ENCODE results near the gene SLC26A9.

The SLC26A9 gene

DNA sequence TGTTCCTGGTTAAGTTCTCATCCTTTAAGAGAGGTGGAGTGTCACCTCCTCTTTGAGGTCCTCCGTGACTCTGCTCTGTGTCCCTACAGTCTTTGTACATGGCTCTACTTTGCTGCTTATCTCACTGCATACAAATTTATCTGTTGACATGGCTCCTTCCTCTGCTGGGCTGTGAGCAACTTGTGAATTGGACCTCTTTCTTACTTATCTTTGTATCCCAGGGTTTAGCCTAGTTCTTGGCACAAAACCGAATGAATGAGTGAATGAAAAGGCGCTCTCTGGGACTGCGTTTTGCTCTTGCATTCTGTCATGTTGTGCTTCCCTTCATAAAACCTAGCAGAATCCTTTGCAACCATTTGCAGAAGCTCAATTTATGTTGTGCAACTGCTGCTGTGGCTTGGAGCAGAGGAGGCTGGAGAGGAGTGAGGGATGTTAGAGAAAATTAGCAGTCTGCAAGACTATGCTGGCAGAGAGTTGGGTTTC is 12.4 kb downstream of the SLC26A9 start:
- H3K9me3 ChIP-seq (ENCODE audit: control insufficient read depth, insufficient read depth, low read length) = no peaks in the 10 kb centered on the region
- H3K36me3 ChIP-seq (ENCODE audit: insufficient read depth, low read length) = no peaks in the 10 kb centered on the region
- H3K4me1 ChIP-seq (ENCODE audit: insufficient read depth, low read length) = peaks cover 21% of the 10 kb centered on the region
- no peak overlapping the region for H3K9ac ChIP-seq (ENCODE audit: low read depth, low read length)

DNA sequence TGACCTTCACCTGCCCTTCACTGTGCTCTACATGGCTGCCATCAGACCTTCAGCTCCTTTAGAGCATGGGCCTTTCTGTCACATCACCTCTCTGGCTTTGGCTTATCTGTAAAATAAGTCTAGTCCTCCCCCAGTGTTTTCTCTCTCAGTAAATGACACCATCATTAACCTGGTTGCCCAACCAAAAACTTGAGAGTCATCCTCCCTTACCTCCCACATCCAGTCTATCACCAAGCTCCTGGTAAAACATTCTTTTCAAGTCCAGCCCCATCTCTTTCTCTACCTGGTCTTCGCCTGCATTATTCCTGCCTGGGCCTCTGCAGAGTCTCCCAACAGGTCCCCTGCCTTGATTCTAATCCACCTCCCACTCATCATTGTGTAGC is 13.1 kb downstream of the SLC26A9 start:
- H3K9ac ChIP-seq (ENCODE audit: low read depth, low read length) = no peak overlapping the region
- no peaks in the 10 kb centered on the region for H3K9me3 ChIP-seq (ENCODE audit: control insufficient read depth, insufficient read depth, low read length)
- H3K4me1 ChIP-seq (ENCODE audit: insufficient read depth, low read length) = peaks cover 21% of the 10 kb centered on the region
- H3K36me3 ChIP-seq (ENCODE audit: insufficient read depth, low read length) = no peaks in the 10 kb centered on the region

- Histone ChIP-seq H3K4me1 (ENCODE audit: insufficient read depth, low read length) (peaks cover 21% of the 10 kb centered on the region), H3K9me3 (ENCODE audit: control insufficient read depth, insufficient read depth, low read length) (no peaks in the 10 kb centered on the region), H3K36me3 (ENCODE audit: insufficient read depth, low read length) (no peaks in the 10 kb centered on the region), H3K9ac (ENCODE audit: low read depth, low read length) (no peak overlapping the region)
Observed at GRCh38 chr1:205929496-205930194, 13.6 kb downstream of the SLC26A9 start.

GRCh38 chr1:205928317-205928716 is 14.9 kb downstream of the SLC26A9 start:
- Histone ChIP-seq H3K9ac (ENCODE audit: low read depth, low read length) (no peak overlapping the region), H3K9me3 (ENCODE audit: control insufficient read depth, insufficient read depth, low read length) (no peaks in the 10 kb centered on the region), H3K36me3 (ENCODE audit: insufficient read depth, low read length) (no peaks in the 10 kb centered on the region), H3K4me1 (ENCODE audit: insufficient read depth, low read length) (peaks cover 9% of the 10 kb centered on the region)

- H3K36me3 ChIP-seq (ENCODE audit: insufficient read depth, low read length) = no peaks in the 10 kb centered on the region
- H3K4me1 ChIP-seq (ENCODE audit: insufficient read depth, low read length) = peaks cover 2% of the 10 kb centered on the region
- H3K9me3 ChIP-seq (ENCODE audit: control insufficient read depth, insufficient read depth, low read length) = no peaks in the 10 kb centered on the region
- H3K9ac ChIP-seq (ENCODE audit: low read depth, low read length) = no peak overlapping the region
Observed at GRCh38 chr1:205927676-205928075, 15.6 kb downstream of the SLC26A9 start.

DNA sequence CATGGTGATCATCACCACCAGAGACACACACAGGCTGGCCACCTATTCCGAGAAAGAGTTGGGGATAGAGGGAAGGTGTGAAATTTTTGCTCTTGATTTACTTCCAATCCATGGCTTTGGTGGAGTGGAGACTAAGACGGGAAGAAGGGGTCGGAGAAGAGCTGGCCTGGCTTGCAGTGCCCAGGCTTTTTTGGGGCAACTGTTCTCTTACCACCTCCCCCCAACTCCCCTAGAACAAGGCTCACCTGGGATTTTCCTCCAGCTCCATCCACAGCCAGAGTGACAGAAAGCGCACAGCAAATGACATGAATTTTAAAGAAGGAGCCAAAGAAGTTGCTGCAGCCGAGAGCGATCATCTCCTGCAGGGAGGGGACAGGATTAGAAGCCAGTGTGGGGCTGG is 16.0 kb downstream of the SLC26A9 start:
- Histone ChIP-seq H3K36me3 (ENCODE audit: insufficient read depth, low read length) (no peaks in the 10 kb centered on the region), H3K9me3 (ENCODE audit: control insufficient read depth, insufficient read depth, low read length) (no peaks in the 10 kb centered on the region), H3K9ac (ENCODE audit: low read depth, low read length) (no peak overlapping the region), H3K4me1 (ENCODE audit: insufficient read depth, low read length) (no peaks in the 10 kb centered on the region)

- Histone ChIP-seq H3K4me1 (ENCODE audit: insufficient read depth, low read length) (no peaks in the 10 kb centered on the region), H3K36me3 (ENCODE audit: insufficient read depth, low read length) (no peaks in the 10 kb centered on the region), H3K9me3 (ENCODE audit: control insufficient read depth, insufficient read depth, low read length) (no peaks in the 10 kb centered on the region), H3K9ac (ENCODE audit: low read depth, low read length) (no peak overlapping the region)
Observed at GRCh38 chr1:205926636-205927035, 16.6 kb downstream of the SLC26A9 start.

- no peaks in the 10 kb centered on the region for H3K4me1 ChIP-seq (ENCODE audit: insufficient read depth, low read length)
- no peaks in the 10 kb centered on the region for H3K9me3 ChIP-seq (ENCODE audit: control insufficient read depth, insufficient read depth, low read length)
- no peak overlapping the region for H3K9ac ChIP-seq (ENCODE audit: low read depth, low read length)
- H3K36me3 ChIP-seq (ENCODE audit: insufficient read depth, low read length) = no peaks in the 10 kb centered on the region
Observed at GRCh38 chr1:205926213-205926612, 17.0 kb downstream of the SLC26A9 start.

GRCh38 chr1:205925736-205926135 is 17.5 kb downstream of the SLC26A9 start:
- no peaks in the 10 kb centered on the region for H3K36me3 ChIP-seq (ENCODE audit: insufficient read depth, low read length)
- no peaks in the 10 kb centered on the region for H3K4me1 ChIP-seq (ENCODE audit: insufficient read depth, low read length)
- H3K9ac ChIP-seq (ENCODE audit: low read depth, low read length) = no peak overlapping the region
- no peaks in the 10 kb centered on the region for H3K9me3 ChIP-seq (ENCODE audit: control insufficient read depth, insufficient read depth, low read length)

- Histone ChIP-seq H3K36me3 (ENCODE audit: insufficient read depth, low read length) (no peaks in the 10 kb centered on the region), H3K9ac (ENCODE audit: low read depth, low read length) (no peak overlapping the region), H3K4me1 (ENCODE audit: insufficient read depth, low read length) (no peaks in the 10 kb centered on the region), H3K9me3 (ENCODE audit: control insufficient read depth, insufficient read depth, low read length) (no peaks in the 10 kb centered on the region)
Observed at GRCh38 chr1:205924460-205924790, 18.8 kb downstream of the SLC26A9 start.

DNA sequence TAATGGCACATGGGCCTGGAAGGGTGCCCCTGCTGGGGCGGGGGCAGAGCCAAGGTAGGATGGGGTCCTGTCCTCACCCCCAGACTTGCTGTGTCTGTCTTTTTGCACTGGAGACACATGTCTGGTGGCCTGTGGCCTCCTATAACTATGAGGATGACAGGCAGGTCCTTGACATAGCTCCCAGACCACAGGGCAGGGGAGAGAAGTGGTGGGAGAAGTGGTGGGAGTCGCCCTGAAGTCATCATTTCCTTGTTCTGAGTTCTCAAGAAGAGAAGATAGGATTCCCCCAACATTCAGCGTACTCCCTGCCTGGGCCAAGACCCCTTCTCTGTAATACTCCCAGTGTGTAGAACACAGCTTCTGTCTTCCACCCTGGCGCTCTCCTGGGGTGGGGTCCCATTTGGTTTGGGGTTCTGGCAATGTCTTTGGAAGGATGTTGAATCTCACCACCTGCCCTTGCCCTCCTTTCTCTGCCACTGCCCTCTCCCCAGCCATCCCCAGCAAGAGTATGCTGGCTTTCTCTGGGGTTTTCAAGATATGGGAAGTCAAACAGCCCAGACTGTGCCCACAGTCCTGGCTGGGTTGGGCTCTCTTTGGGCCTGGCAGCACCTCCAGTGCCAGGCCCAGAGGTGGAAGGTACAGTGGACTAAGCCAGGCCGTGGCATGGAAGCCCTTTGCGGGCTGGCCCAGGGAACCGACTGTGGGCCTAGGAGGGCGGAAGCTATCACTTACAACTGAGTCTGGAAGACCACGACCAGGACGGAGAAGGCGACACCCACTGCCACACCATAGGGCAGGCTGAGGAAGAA is 19.4 kb downstream of the SLC26A9 start:
- Histone ChIP-seq H3K9me3 (ENCODE audit: control insufficient read depth, insufficient read depth, low read length) (no peaks in the 10 kb centered on the region), H3K4me1 (ENCODE audit: insufficient read depth, low read length) (no peaks in the 10 kb centered on the region), H3K36me3 (ENCODE audit: insufficient read depth, low read length) (no peaks in the 10 kb centered on the region), H3K9ac (ENCODE audit: low read depth, low read length) (no peak overlapping the region)

DNA sequence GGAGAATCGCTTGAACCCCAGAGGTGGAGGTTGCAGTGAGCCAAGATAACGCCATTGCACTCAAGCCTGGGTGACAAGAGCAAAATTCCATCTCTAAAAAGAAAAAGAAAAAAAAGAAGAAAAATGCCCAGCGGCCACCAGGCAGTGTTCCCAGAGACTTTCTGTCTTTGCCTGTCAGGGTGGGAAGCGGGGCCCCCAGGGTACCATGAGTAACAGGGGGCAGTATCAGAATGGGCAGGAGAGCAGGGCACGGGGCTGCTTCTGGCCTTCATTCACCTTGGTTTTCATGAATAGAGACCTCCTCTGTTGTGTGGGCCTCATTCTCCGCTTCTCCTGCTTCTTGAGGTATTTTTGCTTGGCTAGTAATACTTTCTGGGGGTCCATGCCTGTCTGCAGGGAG is 20.4 kb downstream of the SLC26A9 start:
- Histone ChIP-seq H3K9ac (ENCODE audit: low read depth, low read length) (no peak overlapping the region), H3K36me3 (ENCODE audit: insufficient read depth, low read length) (no peaks in the 10 kb centered on the region), H3K4me1 (ENCODE audit: insufficient read depth, low read length) (no peaks in the 10 kb centered on the region), H3K9me3 (ENCODE audit: control insufficient read depth, insufficient read depth, low read length) (no peaks in the 10 kb centered on the region)

DNA sequence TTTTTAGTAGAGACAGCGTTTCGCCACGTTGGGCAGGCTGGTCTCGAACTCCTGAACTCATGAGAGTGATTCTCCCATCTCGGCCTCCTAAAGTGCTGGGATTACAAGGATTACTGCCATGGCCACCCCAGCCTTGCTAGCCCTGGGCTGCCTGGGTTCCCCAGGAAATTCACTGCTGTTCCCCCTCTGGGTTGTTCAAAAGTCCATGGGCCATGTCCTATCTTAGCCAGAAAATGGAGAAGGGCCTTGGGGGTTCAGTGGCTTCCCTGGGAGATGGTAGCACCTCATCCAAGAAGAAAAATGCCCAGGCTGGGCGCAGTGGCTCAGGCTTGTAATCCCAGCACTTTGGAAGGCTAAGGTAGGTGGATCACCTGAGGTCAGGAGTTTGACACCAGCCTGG is 20.9 kb downstream of the SLC26A9 start:
- Histone ChIP-seq H3K4me1 (ENCODE audit: insufficient read depth, low read length) (no peaks in the 10 kb centered on the region), H3K36me3 (ENCODE audit: insufficient read depth, low read length) (no peaks in the 10 kb centered on the region), H3K9me3 (ENCODE audit: control insufficient read depth, insufficient read depth, low read length) (no peaks in the 10 kb centered on the region)

DNA sequence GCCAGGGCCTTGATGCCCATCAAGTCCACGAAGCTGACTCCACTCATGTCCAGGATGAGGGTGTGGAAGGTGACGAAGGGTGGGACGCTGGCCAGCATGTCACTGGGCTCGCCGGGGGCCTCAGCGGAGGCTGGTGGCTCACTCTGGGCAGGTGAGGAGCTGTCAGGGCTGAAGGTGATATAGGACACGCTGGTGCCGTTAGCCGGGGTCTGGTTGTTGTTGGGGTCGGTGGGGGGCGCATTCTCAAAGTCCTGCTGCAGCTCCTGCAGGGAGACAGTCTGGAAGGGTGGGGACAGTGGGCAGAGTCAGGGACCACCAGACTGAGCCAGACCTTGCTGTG is 21.7 kb downstream of the SLC26A9 start:
- H3K9me3 ChIP-seq (ENCODE audit: control insufficient read depth, insufficient read depth, low read length) = no peaks in the 10 kb centered on the region
- no peaks in the 10 kb centered on the region for H3K4me1 ChIP-seq (ENCODE audit: insufficient read depth, low read length)
- H3K36me3 ChIP-seq (ENCODE audit: insufficient read depth, low read length) = no peaks in the 10 kb centered on the region
- H3K9ac ChIP-seq (ENCODE audit: low read depth, low read length) = no peak overlapping the region

More for the DNA sequence above, 20.9 kb downstream of the SLC26A9 start:
- no peak overlapping the region for H3K9ac ChIP-seq (ENCODE audit: low read depth, low read length)

DNA sequence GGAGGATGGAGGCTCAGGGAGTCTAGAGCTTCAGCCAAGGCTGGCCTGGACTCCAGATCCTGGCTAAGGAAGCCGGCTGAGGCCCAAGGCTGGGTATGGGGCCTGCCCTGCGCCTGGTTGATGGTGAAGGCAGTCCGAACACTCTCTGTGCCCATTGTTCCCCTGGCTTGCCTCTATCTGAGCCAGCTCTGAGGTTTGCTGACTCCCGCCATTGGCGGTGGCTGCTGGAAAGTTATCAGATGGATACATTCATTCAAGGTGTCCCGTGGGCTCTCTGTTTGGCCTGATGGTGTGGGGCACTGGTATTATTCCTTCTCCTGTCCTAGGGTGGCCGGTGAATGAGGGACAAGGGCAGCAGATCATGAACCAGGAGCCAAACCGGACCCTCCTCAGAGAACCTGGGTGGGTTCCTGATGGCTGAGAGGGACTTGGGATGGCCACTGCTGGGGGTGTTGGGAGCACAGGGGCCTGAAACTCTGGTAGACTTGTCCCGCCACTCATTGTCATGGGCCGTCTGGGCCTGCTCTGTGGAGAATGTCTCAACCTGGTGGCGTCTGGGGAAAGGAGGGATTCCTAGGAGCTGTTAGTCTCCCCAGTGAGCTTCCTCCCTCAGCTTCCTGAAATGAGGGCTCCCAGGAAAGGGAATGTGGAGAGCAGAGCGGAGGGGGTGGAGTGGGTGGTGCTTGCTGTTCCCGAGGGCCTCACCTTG is 22.2 kb downstream of the SLC26A9 start:
- no peaks in the 10 kb centered on the region for H3K9me3 ChIP-seq (ENCODE audit: control insufficient read depth, insufficient read depth, low read length)
- no peaks in the 10 kb centered on the region for H3K36me3 ChIP-seq (ENCODE audit: insufficient read depth, low read length)
- no peak overlapping the region for H3K9ac ChIP-seq (ENCODE audit: low read depth, low read length)
- no peaks in the 10 kb centered on the region for H3K4me1 ChIP-seq (ENCODE audit: insufficient read depth, low read length)
